Activated gamma-delta T cell (primary cell): ENCODE data around the gene ZMYM3.

ENCODE experiments used
- DNase-seq: peaks from one replicate; lab custom pipeline; 2025; lab: John Stamatoyannopoulos, UW

The ZMYM3 gene

DNA sequence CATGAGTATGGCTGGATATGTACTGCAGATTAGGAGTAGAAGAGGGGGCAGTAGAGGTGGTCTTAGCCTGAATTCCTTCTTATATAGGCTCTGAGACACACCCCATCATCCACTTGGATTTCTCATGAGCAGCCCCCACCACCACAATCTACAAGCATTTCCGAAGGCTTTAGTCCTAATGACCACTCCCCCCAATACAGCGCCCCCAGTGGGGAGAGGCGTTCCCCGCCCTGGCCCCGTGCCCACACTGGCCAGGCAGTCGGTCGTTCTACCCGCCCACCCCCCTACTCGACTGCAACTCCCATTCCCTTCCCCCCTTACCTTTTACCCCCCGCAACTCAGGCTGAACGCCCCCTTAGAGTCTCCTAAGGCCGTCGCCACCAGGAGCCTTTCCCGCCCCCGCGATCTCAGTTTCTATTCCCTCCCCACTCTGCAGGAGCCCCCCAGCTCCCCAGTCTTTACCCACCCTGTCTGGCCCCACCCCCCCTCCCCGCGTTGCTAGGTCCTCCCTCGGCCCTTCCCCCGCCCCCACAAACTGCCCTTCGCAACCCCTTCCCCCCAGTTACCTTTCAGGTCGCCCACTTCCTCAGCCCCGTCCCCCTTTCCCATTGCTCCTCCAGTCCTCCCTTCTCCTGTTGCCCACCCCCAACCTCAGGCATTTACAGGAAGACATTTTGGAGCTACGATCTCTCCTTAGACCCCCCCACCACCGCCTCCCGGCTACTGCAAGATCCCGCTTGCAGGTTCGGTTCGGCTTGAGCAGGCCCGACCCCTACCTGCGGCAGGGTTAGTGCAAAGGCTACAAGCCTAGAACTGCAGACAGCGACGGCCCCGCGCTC lies 468 bp downstream of the ZMYM3 start:
- peak; percentile 11 for DNase-seq

GRCh38 chrX:71252221-71252620 lies 1.7 kb downstream of the ZMYM3 start:
- no peak for DNase-seq

DNA sequence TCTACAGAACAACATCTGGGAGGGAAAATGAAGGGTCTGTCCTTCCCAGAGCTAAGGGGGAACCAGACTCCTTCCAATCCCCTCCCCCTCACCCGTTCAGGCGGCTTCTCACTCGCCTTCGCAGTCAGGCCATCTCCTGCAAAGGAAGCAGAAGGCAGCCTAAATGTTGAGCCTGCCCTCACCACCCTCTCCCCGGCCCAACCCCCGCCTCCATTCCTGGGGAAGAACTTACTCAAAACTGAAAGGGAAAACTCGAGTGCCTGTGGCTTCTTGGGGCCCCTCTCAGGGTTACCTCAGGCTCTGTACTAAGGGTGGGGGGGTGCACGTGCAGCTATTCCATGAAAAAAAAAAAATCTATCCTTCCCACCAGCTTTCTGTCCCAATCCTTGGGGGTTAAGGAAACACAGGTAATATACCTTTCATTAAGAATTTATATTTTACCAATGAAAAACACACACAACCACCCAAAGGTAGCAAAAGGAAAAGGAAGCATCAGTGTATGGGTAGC lies 2.4 kb downstream of the ZMYM3 start:
- DNase-seq: no peak

GRCh38 chrX:71250841-71251240 lies 3.1 kb downstream of the ZMYM3 start:
- DNase-seq: no peak

DNA sequence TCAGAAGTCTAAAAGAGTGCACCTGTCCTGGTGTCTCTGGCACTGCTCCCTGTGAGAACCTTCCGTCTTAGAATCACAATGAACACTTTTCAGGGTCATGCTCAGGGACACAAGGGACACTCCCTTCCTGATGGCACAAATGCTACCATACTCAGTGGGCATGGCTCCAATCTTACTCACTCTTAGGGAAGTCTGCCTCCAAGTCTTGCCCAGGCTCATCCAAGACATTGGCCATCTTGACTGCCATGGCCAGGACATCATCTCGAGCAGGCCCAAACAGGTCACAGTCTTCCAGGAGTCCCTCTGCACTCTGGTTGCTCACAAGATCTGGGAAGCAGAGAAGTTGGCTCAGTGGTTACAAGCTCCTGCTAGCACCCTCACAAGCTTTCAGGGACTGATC lies 8.8 kb downstream of the ZMYM3 start:
- no peak for DNase-seq

DNA sequence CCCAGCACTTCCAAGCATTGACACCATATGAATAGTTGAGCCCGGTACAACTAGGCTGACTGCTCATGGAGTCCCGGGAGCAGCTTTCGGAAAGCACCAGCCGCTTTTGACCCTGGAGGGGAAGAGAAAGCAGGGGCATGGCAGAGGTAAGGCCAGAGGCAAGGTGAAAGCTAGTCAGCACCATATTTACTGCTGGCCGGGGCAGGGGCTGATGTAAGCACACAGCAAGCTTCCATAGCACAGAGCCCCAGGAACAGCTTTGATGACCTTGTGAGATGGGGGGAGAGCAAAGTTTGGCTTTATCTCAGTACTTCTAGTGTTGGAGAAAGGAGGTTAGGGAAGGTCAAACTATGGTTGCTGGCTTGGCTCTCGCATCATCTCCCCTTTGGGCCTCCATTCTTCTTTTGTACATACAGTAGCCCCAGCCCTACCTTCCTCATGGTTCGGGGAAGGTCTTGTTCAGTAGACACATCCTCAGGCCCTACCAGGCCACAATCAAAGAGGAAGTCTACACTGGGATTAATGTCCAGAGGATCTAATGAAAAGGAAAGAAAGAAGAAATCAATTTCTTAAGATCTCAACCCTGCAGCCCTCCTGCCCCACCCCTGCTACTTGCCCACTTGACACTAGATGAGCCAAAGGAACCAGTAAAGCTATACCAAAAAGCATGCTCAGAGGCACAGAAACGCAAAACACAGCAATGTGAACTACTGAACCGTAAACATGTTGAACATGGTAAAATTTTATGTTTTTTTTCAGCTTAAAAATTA lies 9.4 kb downstream of the ZMYM3 start:
- DNase-seq: no peak

GRCh38 chrX:71241301-71241700 lies 12.6 kb downstream of the ZMYM3 start:
- DNase-seq: no peak

GRCh38 chrX:71239781-71240180 lies 14.2 kb downstream of the ZMYM3 start:
- no peak for DNase-seq

DNA sequence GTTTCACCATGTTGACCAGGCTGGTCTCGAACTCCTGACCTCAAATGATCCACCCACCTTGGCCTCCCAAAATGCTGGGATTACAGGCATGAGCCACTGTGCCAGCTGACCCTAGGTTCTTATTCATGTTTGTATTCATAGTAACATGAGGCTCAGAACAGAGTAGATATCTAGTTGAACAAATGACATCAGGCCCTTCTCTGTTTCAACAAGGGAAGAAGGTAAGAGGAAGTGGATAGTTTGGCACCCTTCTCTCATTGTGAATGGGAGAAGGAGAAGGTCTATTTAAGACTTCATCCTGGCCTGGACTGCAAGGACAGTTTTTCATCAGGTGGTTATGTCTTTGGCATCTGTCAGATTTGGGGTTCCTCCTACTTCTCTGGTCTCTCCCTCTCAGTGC lies 17.1 kb downstream of the ZMYM3 start:
- no peak for DNase-seq

GRCh38 chrX:71235482-71235881 lies 18.5 kb downstream of the ZMYM3 start:
- DNase-seq: no peak

DNA sequence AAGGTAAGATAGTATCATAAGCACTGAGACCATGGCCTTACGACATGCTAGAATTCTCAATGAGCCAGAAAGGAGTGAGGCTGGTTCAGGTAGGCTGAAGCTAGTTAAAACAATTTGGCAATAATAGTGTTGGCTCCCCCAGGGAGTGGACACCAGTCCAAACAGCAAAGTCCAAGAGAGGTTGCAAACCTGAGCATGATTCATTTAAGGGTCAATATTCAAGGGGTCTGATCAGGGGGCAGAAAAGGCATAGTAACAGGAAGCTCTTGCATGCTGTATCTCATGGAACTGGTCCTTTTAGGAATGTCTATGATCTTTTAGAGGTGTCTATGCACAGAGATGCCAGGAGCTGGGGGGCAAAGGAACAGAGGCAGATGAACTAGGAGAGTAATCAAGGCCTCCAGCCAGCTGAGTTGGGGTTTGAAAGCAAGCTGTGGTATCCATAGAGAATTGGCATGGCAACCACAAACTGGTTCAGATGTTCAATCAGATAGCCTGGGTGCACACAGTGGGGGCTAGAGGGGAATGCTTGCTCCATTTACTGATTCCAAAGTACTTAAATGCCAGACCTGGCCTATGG lies 25.8 kb downstream of the ZMYM3 start:
- no peak for DNase-seq

DNA sequence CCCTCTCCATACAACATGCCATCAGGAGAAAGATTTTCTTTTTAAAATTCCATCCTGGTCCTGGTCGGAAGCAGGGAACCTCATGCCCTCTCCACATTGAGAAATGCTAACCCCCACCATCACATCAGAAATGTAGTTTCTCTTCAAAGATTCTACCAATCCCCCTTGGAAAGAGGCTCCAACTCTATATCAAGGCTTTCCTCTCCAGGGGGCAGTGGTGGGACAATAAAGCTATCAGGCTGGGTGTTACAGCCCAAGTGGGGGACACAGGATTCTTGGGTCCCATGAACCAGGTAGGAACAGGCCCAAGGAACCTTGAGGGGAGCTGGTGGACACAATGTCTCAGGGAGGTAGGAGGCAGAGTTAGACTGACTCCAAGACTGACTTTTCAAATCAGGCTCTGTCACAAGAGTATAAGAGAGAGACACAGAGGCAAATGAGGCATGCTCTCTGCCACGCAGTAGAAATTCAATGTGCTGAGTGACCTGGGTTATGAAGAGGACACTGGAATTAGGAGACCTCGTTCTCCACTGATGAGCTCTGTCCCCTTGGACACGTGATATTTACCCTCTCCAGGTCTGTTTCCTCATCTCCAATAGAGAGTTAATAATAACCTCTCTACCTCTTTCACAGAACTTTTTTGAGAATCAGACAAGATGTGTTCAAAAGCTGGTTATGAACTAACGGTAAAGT lies 26.4 kb downstream of the ZMYM3 start:
- no peak for DNase-seq

GRCh38 chrX:71225676-71226075 lies 28.3 kb downstream of the ZMYM3 start:
- DNase-seq: no peak

GRCh38 chrX:71225009-71225408 lies 28.9 kb downstream of the ZMYM3 start:
- no peak for DNase-seq

DNA sequence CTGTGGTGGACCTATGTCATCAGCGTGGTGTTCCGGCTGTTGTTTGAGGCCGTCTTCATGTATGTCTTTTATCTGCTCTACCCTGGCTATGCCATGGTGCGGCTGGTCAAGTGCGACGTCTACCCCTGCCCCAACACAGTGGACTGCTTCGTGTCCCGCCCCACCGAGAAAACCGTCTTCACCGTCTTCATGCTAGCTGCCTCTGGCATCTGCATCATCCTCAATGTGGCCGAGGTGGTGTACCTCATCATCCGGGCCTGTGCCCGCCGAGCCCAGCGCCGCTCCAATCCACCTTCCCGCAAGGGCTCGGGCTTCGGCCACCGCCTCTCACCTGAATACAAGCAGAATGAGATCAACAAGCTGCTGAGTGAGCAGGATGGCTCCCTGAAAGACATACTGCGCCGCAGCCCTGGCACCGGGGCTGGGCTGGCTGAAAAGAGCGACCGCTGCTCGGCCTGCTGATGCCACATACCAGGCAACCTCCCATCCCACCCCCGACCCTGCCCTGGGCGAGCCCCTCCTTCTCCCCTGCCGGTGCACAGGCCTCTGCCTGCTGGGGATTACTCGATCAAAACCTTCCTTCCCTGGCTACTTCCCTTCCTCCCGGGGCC lies 29.7 kb downstream of the ZMYM3 start:
- DNase-seq: no peak

DNA sequence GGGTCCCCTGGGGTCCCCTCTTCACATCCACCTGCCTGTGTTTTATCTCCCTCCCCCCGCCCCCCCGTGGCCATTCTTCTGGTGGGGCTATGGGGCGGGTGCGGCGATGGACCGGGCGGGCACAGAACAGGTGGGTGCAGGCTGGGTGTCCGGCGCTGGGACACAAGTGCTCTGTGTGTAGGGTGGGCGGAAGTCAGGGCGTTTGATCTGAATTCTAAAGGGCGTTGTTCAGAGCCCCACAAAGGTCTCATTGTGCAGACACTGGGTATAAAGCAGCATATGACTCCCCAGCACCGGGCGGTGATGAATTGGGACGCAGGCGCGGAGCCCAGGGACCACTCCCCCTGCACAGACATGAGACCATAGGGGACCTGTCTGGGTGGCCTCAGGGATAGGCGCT lies 31.0 kb downstream of the ZMYM3 start, which contains the start of gene GJB1:
Gene GJB1 (plus strand): TSS at position 296 of the 400 bp plus-strand sequence. CDS start 484 bp downstream, outside the sequence.
- DNase-seq: no peak

- DNase-seq: no peak
Measured at GRCh38 chrX:71221145-71221544, 32.8 kb downstream of the ZMYM3 start.

DNA sequence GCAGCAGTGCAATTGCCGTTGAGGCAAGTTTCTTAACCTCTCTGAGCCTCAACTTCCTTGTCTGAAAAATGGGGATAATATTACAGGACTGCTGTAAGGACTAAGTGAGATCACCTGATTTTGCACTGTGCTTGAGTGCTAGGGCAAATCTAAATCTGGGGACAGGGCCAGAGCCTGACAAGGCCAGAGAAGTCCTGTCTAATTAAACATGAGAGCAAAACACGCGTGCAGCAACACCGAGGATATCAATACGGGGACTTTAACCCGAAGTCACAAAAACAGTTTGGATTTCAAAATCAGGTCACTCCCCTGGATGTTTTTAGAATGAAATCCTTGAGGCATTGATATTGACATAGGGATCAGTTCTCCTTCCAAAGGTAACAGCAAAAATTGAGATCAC lies 36.6 kb downstream of the ZMYM3 start:
- no peak for DNase-seq

DNA sequence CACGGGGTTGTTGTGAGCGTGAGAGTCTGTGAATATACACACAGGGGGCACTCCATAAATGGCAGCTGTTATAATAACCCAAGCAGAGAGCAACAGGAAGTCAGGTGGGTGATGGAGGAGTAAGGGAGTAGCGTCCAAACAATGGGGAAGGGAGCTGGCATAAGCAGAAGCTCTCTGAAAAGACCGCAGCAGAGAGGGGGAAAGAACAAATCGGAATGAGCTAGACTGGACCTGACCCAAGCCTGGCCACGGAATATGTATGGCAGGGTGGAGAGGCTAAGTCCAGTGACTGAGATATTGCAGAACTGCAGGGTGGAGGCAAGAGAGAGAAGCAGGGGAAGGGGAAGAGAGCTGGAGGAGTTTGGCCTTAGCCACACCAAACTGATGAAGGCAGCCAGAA lies 37.5 kb downstream of the ZMYM3 start:
- DNase-seq: no peak

DNA sequence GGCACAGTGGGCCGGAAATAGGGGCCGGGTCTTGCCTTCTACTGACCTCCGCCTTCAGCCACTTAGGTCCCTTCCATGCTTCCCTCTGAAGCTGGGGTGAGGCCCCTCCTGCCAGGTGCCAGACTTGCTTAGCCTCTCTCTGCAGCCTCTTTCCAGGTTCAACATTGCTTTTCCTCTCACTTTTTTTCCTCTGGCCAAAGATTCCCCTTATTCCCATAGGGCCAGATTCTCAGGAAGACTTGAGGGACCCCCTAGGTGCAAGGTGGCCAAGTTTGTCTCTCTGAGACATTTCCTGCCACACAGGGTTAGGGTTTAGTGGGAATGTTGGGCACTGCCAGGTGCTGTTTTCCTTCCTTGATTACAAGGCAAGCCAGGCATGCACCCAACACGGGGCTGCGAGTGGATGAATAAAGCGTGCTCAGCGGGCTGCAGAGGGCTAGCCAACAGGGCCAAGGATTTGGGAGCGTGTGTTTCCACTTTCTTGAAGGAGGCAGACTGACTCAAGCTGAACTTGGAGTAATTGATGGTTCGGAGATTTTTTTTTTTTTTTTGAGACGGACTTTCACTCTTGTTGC lies 38.5 kb downstream of the ZMYM3 start:
- DNase-seq: no peak
